Tibial nerve (tissue), 4 donors: Measurements from ENCODE around the gene HS3ST1. TPM values are rescaled to one million over a fixed set of nuclear protein-coding genes. Genes with fewer than 3 reads are reported as not detected.

Experiments
- DNase-seq, 2 donors: peaks; one replicate each; pipeline ENCODE4 v3.0.0-alpha.2; 2019; ENCODE audit warnings: low spot score in 2 of 2
- H3K27ac ChIP-seq, 4 donors: fragments of 200-600 bp; sonication (generic) in 3 of 4; one replicate each; pipeline ENCODE4 v1.5.1; 2017 to 2019; ENCODE audit warnings: mild to moderate bottlenecking in 1 of 4
- H3K27me3 ChIP-seq, 2 donors: fragments of 200-600 bp; sonication (generic) in 1 of 2; one replicate each; pipeline versions ENCODE4 v1.5.1 to v1.6.0; 2017 to 2019
- H3K36me3 ChIP-seq, 3 donors: fragments of 200-600 bp; sonication (generic); one replicate each; pipeline ENCODE4 v1.5.1; 2018 to 2019
- H3K4me1 ChIP-seq, 4 donors: fragments of 200-600 bp; sonication (generic) in 3 of 4; one replicate each; pipeline ENCODE4 v1.5.1; 2017 to 2019
- H3K4me3 ChIP-seq, 4 donors: fragments of 200-600 bp; sonication (generic) in 3 of 4; one replicate each; pipeline ENCODE4 v1.5.1; 2017 to 2019; ENCODE audit warnings: mild to moderate bottlenecking in 1 of 4, moderate library complexity in 1 of 4
- H3K9me3 ChIP-seq, 4 donors: fragments of 200-600 bp; sonication (generic) in 3 of 4; one replicate each; pipeline ENCODE4 v1.5.1; 2017 to 2019
- CTCF ChIP-seq, 5 experiments: fragments of 200-600 bp in 3 of 5; fragments of 450-650 bp in 2 of 5; sonication (generic) in 3 of 5; IDR thresholded peaks; one replicate each; pipeline ENCODE4 v1.5.1; 2016 to 2019; ENCODE audit warnings: antibody characterized with exemption in 5 of 5, mild to moderate bottlenecking in 3 of 5, moderate library complexity in 2 of 5
- EP300 ChIP-seq, 2 donors: sonication (generic); formaldehyde crosslinking; IDR thresholded peaks; one replicate each; pipeline ENCODE4 v1.6.1; 2017; ENCODE audit warnings: antibody characterized with exemption in 2 of 2, mild to moderate bottlenecking in 1 of 2
- POLR2A ChIP-seq, 2 donors: fragments of 450-650 bp; IDR thresholded peaks; one replicate each; pipeline ENCODE4 v1.6.1; 2017; ENCODE audit warnings: antibody characterized with exemption in 2 of 2, mild to moderate bottlenecking in 2 of 2, moderate library complexity in 2 of 2
- WGBS, 2 donors: methylation state at CpG; one replicate each; pipeline ENCODE4 v1.1.5; 2018; 5-methylcytosine and 5-hydroxymethylcytosine counted together
- total RNA-seq, 4 donors: library from RNA; depleted of rRNA; stranded (reverse); fragments of >200 nt; gene quantifications; one replicate each; pipeline ENCODE4 v1.1.0, GENCODE V29; 2016

The HS3ST1 gene
- total RNA-seq, 4 donors from 2014 or later, result 0.21 to 6.0 (median 2.1) TPM

- H3K27ac ChIP-seq, result no peak overlapping the region
- peaks cover 0 to 29% (median 0%) of the 10 kb centered on the region in 4 donors for H3K4me1 ChIP-seq
- H3K4me3 ChIP-seq, result no peak overlapping the region
- TF ChIP-seq POLR2A (IDR thresholded peaks at IDR 0.05) (no peak), EP300 (IDR thresholded peaks at IDR 0.05) (no peak), CTCF (IDR thresholded peaks at IDR 0.05) (no peak)
- H3K36me3 ChIP-seq, result no peaks in the 10 kb centered on the region
- no peak for DNase-seq
- no peaks in the 10 kb centered on the region for H3K27me3 ChIP-seq
- peaks cover 0 to 7% (median 0%) of the 10 kb centered on the region in 4 donors for H3K9me3 ChIP-seq
Observed at GRCh38 chr4:11365039-11365438, 63.7 kb downstream of the HS3ST1 start.

- H3K27me3 ChIP-seq, result no peaks in the 10 kb centered on the region
- H3K27ac ChIP-seq, result no peak overlapping the region
- H3K4me3 ChIP-seq, result no peak overlapping the region
- peak in 1 of 2 donors; percentile 21 for DNase-seq
- TF ChIP-seq POLR2A (IDR thresholded peaks at IDR 0.05) (no peak), CTCF (IDR thresholded peaks at IDR 0.05) (no peak), EP300 (IDR thresholded peaks at IDR 0.05) (no peak)
- H3K4me1 ChIP-seq, result no peaks in the 10 kb centered on the region
- no peaks in the 10 kb centered on the region for H3K9me3 ChIP-seq
- no peaks in the 10 kb centered on the region for H3K36me3 ChIP-seq
Observed at GRCh38 chr4:11359591-11359990, 69.1 kb downstream of the HS3ST1 start.

- Histone ChIP-seq H3K36me3 (no peaks in the 10 kb centered on the region), H3K27me3 (no peaks in the 10 kb centered on the region), H3K9me3 (no peaks in the 10 kb centered on the region), H3K4me1 (no peaks in the 10 kb centered on the region), H3K27ac (no peak overlapping the region), H3K4me3 (no peak overlapping the region)
- WGBS, 2 donors, result 77 to 94% methylated on average over 8 of the region's 8 CpGs
- TF ChIP-seq EP300 (IDR thresholded peaks at IDR 0.05), result no peak
- TF ChIP-seq CTCF (IDR thresholded peaks at IDR 0.05), result no peak
- no peak for TF ChIP-seq POLR2A (IDR thresholded peaks at IDR 0.05)
- DNase-seq, result no peak
Observed at GRCh38 chr4:11355226-11355625, 73.5 kb downstream of the HS3ST1 start.

- no peak overlapping the region for H3K4me3 ChIP-seq
Observed at GRCh38 chr4:11354531-11354930, 74.2 kb downstream of the HS3ST1 start.

GRCh38 chr4:11348449-11349088 is 80.1 kb downstream of the HS3ST1 start:
- TF ChIP-seq POLR2A (IDR thresholded peaks at IDR 0.05), result no peak
- TF ChIP-seq CTCF (IDR thresholded peaks at IDR 0.05), result no peak
- no peak for TF ChIP-seq EP300 (IDR thresholded peaks at IDR 0.05)
- WGBS, 2 donors, result 76 to 81% methylated on average over 3 of the region's 3 CpGs

More at GRCh38 chr4:11354531-11354930, 74.2 kb downstream of the HS3ST1 start:
- Histone ChIP-seq H3K9me3 (no peaks in the 10 kb centered on the region), H3K36me3 (no peaks in the 10 kb centered on the region), H3K27me3 (no peaks in the 10 kb centered on the region), H3K27ac (no peak overlapping the region), H3K4me1 (no peaks in the 10 kb centered on the region)
- 78 to 81% methylated on average over 5 of the region's 5 CpGs for WGBS, 2 donors
- DNase-seq, result no peak
- TF ChIP-seq POLR2A (IDR thresholded peaks at IDR 0.05) (no peak), CTCF (IDR thresholded peaks at IDR 0.05) (no peak), EP300 (IDR thresholded peaks at IDR 0.05) (no peak)

More at GRCh38 chr4:11348449-11349088, 80.1 kb downstream of the HS3ST1 start:
- Histone ChIP-seq H3K4me3 (no peak overlapping the region), H3K9me3 (no peaks in the 10 kb centered on the region), H3K4me1 (no peaks in the 10 kb centered on the region), H3K27ac (no peak overlapping the region), H3K36me3 (no peaks in the 10 kb centered on the region), H3K27me3 (no peaks in the 10 kb centered on the region)
- DNase-seq, result no peak
